Activated CD4-positive, alpha-beta T cell treated with anti-CD3 and anti-CD28 coated beads, Interleukin-2, amount 10 ng/mL, durations not matched to agents 7 days and 5 days (primary cell): ENCODE measurements around the gene CWC27. TPM values are rescaled to one million over a fixed set of nuclear protein-coding genes. Genes with fewer than 3 reads are reported as not detected.
"Not testable (repeated sequence)": the region's sequence is repeated elsewhere in the genome, so short reads cannot be mapped to it uniquely, and the experiment has no call there.

Source experiments
- CTCF ChIA-PET: fragments of 350-600 bp; sonication (Branson Sonifier 250); formaldehyde crosslinking; loops from one replicate; lab custom pipeline; 2021; ENCODE audit warnings: antibody characterized with exemption; lab: Charles Lee
- POLR2A ChIA-PET: fragments of 350-600 bp; sonication (Branson Sonifier 250); formaldehyde crosslinking; loops from one replicate; lab custom pipeline; 2021; ENCODE audit warnings: antibody characterized with exemption; lab: Charles Lee
- DNase-seq: peaks from one replicate; pipeline ENCODE4 v3.0.0-alpha.2; 2020
- H3K27ac Mint-ChIP-seq: one replicate; pipeline ENCODE4 v1.8.0; 2021; ENCODE audit warnings: mild to moderate bottlenecking, moderate library complexity, mixed read lengths
- H3K27me3 Mint-ChIP-seq: one replicate; pipeline ENCODE4 v1.8.0; 2021; ENCODE audit warnings: mixed read lengths
- H3K36me3 Mint-ChIP-seq: one replicate; pipeline ENCODE4 v1.8.0; 2021; ENCODE audit warnings: low read depth, mixed read lengths
- H3K4me1 Mint-ChIP-seq: one replicate; pipeline ENCODE4 v1.8.0; 2021; ENCODE audit warnings: mixed read lengths
- H3K4me3 Mint-ChIP-seq: one replicate; pipeline ENCODE4 v1.8.0; 2021; ENCODE audit warnings: mild to moderate bottlenecking, moderate library complexity, mixed read lengths
- H3K9me3 Mint-ChIP-seq: one replicate; pipeline ENCODE4 v1.8.0; 2021; ENCODE audit warnings: mixed read lengths
- total RNA-seq, 2 experiments: library from RNA; stranded (reverse); gene quantifications; one replicate each; pipeline ENCODE4 v1.2.3, GENCODE V29; 2021

The CWC27 gene
- total RNA-seq, 2 experiments from 2014 or later: 21.3 to 22.8 TPM

DNA sequence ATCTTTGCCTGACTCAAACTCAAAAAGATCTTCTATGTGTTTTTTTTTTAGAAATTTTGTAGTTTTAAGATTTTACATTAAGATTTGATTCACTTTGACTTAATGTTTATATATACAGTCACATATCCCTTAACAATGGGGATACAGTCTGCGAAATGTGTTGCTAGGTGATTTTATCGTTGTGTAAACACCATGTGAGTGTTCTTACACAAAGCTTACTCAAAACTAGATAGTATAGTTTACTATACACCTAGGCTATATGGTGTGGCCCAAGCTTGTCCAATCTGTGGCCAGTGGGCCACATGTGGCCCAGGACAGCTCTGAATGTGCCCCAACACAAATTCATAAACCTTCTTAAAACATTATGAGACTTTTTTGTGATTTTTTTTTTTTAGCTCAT is 131.9 kb downstream of the CWC27 start:
- no peaks in the 10 kb centered on the region for H3K4me1 Mint-ChIP-seq
- H3K9me3 Mint-ChIP-seq: peaks cover 12% of the 10 kb centered on the region
- H3K4me3 Mint-ChIP-seq: no peak overlapping the region
- POLR2A ChIA-PET: no interaction called here
- DNase-seq: no peak
- H3K27me3 Mint-ChIP-seq: no peaks in the 10 kb centered on the region
- H3K27ac Mint-ChIP-seq: no peak overlapping the region
- H3K36me3 Mint-ChIP-seq: peaks cover 10% of the 10 kb centered on the region
- CTCF ChIA-PET: no interaction called here

GRCh38 chr5:64907399-64907798 is 138.7 kb downstream of the CWC27 start:
- H3K4me3 Mint-ChIP-seq, DNase-seq, H3K4me1 Mint-ChIP-seq, POLR2A ChIA-PET, H3K9me3 Mint-ChIP-seq, H3K27me3 Mint-ChIP-seq, H3K27ac Mint-ChIP-seq, H3K36me3 Mint-ChIP-seq: not testable (repeated sequence)
- CTCF ChIA-PET: interaction anchor here (0.6 kb wide), 1 partner anchor 159 kb away, joined by 3 read pairs; no protein-coding TSS in a partner anchor

- CTCF ChIA-PET: interaction anchor here (0.7 kb wide), 1 partner anchor 103 kb away, joined by 3 read pairs; no protein-coding TSS in a partner anchor
- Mint-ChIP-seq H3K4me1 (no peaks in the 10 kb centered on the region), H3K36me3 (peaks cover 3% of the 10 kb centered on the region), H3K4me3 (no peak overlapping the region), H3K27ac (no peak overlapping the region), H3K27me3 (no peaks in the 10 kb centered on the region), H3K9me3 (peaks cover 2% of the 10 kb centered on the region)
- DNase-seq: no peak
- POLR2A ChIA-PET: no interaction called here
Observed at GRCh38 chr5:64914396-64914795, 145.7 kb downstream of the CWC27 start.

DNA sequence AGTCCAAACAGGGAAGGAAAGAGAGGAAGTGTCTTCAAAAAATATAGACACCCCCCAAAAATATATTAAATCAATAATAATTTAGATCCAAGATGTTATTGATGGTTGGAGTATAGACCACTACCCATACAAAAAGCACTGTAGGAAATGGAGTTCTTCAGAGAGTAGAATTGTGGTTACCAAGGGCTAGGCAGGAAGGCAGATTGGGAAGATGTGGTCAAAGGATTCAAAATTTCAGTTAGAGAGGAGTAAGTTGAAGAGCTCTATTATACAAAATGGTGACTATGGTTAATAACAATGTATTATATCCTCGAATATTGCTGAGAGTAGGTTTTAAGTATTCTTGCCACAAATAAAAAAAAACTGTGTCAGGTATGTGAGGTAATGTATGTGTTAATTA is 149.4 kb downstream of the CWC27 start:
- Mint-ChIP-seq H3K27me3 (no peaks in the 10 kb centered on the region), H3K9me3 (peaks cover 17% of the 10 kb centered on the region), H3K36me3 (peaks cover 26% of the 10 kb centered on the region), H3K27ac (no peak overlapping the region), H3K4me1 (no peaks in the 10 kb centered on the region), H3K4me3 (no peak overlapping the region)
- DNase-seq: no peak
- ChIA-PET POLR2A (no interaction called here), CTCF (no interaction called here)

DNA sequence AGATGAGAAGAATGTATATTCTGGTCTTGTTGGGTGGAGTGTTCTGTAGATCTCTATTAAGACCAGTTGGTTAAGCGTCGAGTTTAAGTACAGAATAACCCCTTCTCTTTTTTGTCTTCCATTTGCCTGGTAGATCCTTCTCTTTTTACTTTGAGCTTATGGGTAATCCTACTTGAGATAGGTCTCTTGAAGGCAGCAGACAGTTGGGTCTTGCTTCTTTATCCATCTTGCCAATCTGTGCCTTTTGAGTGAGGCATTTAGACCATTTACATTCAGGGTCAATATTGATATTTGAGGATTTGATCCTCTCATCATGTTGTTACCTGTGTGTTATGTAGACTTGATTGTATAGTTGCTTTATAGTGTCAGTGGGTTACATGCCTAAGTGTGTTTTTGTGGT is 152.7 kb downstream of the CWC27 start:
- no peak for DNase-seq
- no peak overlapping the region for H3K4me3 Mint-ChIP-seq
- POLR2A ChIA-PET: no interaction called here
- no peaks in the 10 kb centered on the region for H3K27me3 Mint-ChIP-seq
- no peak overlapping the region for H3K27ac Mint-ChIP-seq
- peaks cover 3% of the 10 kb centered on the region for H3K4me1 Mint-ChIP-seq
- H3K9me3 Mint-ChIP-seq: peaks cover 17% of the 10 kb centered on the region
- peaks cover 28% of the 10 kb centered on the region for H3K36me3 Mint-ChIP-seq
- CTCF ChIA-PET: interaction anchor here (1.2 kb wide), 1 partner anchor 10 kb away, joined by 3 read pairs; no protein-coding TSS in a partner anchor

DNA sequence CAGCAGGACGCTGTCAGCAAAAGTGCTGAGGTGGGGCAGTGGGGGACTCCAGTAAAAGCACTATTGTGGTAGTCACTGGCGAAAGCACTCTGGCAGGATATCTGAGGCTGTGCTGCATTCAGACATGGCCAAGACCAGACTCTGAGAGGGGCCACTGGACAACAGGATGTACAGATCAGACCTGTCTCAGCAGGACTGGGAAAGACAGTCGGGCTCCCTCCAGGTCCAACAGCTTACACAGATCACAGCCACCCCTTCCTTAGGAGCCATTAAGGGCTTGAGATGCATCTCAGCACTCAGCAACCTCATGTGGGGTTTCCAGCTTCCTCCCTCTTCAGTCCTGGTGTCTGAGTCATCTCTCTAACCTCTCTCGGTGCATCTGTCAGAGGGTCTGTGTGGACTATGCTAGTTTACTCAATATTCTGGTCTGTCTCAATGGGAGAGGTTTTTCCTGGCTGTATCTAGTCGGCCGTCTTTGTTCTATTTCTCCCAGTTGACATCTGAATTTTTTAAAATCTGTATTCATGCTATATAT is 154.5 kb downstream of the CWC27 start:
- H3K9me3 Mint-ChIP-seq: peaks cover 17% of the 10 kb centered on the region
- H3K27ac Mint-ChIP-seq: no peak overlapping the region
- ChIA-PET CTCF (interaction anchor here (0.6 kb wide), 1 partner anchor 36 kb away, joined by 3 read pairs; no protein-coding TSS in a partner anchor), POLR2A (no interaction called here)
- peaks cover 5% of the 10 kb centered on the region for H3K4me1 Mint-ChIP-seq
- H3K4me3 Mint-ChIP-seq: no peak overlapping the region
- no peak for DNase-seq
- peaks cover 32% of the 10 kb centered on the region for H3K36me3 Mint-ChIP-seq
- no peaks in the 10 kb centered on the region for H3K27me3 Mint-ChIP-seq

DNA sequence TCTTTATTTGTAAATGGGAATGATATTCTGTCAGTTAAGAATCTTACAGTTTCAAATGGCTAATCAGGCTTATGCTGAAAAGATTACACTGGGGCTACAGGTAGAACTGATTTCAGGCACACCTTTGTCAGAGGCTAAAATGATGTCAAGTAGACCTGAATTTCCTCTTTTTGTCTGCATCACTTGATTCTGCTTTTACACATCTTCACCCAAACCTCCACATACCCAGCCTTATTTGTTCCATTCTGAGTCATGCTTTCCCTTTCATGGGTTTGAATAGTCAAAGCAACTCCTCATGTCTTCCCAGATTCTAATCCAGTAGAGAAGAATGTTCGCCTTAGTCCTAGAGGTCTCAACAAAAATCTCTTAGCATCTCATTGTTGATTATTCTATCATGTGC is 156.4 kb downstream of the CWC27 start:
- Mint-ChIP-seq H3K27me3 (no peaks in the 10 kb centered on the region), H3K27ac (no peak overlapping the region), H3K36me3 (peaks cover 40% of the 10 kb centered on the region), H3K4me1 (peaks cover 9% of the 10 kb centered on the region), H3K9me3 (peaks cover 17% of the 10 kb centered on the region), H3K4me3 (no peak overlapping the region)
- ChIA-PET CTCF (no interaction called here), POLR2A (no interaction called here)
- no peak for DNase-seq

- H3K4me1 Mint-ChIP-seq: peaks cover 13% of the 10 kb centered on the region
- ChIA-PET CTCF (no interaction called here), POLR2A (no interaction called here)
- H3K9me3 Mint-ChIP-seq: no peaks in the 10 kb centered on the region
- no peak overlapping the region for H3K4me3 Mint-ChIP-seq
- H3K27me3 Mint-ChIP-seq: no peaks in the 10 kb centered on the region
- DNase-seq: no peak
- H3K36me3 Mint-ChIP-seq: peaks cover 12% of the 10 kb centered on the region
- H3K27ac Mint-ChIP-seq: no peak overlapping the region
Observed at GRCh38 chr5:64929833-64930232, 161.1 kb downstream of the CWC27 start.

- Mint-ChIP-seq H3K36me3 (peaks cover 12% of the 10 kb centered on the region), H3K9me3 (no peaks in the 10 kb centered on the region), H3K27ac (no peak overlapping the region), H3K27me3 (no peaks in the 10 kb centered on the region), H3K4me3 (no peak overlapping the region), H3K4me1 (peaks cover 10% of the 10 kb centered on the region)
- CTCF ChIA-PET: no interaction called here
- no peak for DNase-seq
- POLR2A ChIA-PET: no interaction called here
Observed at GRCh38 chr5:64930672-64931318, 162.1 kb downstream of the CWC27 start.

DNA sequence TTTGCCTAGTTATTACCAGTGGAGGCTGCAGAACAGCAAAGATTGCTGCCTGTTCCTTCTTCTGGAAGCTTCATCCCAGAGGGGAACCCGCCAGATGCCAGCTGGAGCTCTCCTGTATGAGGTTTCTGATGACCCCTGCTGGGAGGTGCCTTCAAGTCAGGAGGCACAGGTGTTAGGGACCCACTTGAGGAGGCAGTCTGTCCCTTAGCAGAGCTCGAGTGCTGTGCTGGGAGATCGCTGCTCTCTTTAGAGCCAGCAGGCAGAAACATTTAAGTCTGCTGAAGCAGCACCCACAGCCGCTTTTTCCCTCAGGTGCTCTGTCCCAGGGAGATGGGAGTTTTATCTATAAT is 170.7 kb downstream of the CWC27 start:
- POLR2A ChIA-PET, H3K36me3 Mint-ChIP-seq, H3K27me3 Mint-ChIP-seq, H3K4me3 Mint-ChIP-seq, H3K27ac Mint-ChIP-seq, H3K4me1 Mint-ChIP-seq, DNase-seq, H3K9me3 Mint-ChIP-seq: not testable (repeated sequence)
- CTCF ChIA-PET: interaction anchor here (0.6 kb wide), 1 partner anchor 47 kb away, joined by 4 read pairs; no protein-coding TSS in a partner anchor

DNA sequence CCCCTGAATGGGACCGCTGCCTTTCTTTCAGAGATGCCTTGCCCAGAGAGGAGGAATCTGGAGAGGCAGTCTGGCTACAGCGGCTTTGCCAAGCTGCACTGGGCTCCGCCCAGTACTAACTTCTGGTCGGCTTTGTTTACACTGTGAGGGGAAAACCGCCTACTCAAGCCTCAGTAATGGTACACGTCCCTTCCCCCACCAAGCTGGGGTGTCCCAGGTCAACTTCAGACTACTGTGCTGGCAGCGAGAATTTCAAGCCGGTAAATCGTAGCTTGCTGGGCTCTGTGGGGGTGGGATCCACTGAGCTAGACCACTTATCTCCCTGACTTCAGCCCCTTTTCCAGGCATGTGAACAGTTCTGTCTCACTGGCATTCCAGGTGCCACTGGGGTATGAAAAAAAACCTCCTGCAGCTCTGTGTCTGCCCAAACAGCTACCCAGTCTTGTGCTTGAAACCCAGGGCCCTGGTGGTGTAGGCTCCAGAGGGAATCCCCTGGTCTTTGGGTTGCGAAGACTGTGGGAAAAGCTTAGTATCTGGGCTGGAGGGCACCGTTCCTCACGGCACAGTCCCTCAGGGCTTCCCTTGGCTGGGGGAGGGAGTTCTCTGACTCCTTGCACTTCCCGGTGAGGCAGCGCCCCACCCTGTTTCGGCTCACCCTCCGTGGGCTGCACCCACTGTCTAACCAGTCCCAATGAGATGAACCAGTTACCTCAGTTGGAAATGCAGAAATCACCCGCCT is 171.2 kb downstream of the CWC27 start:
- H3K27me3 Mint-ChIP-seq: no peaks in the 10 kb centered on the region
- H3K27ac Mint-ChIP-seq: no peak overlapping the region
- no peak overlapping the region for H3K4me3 Mint-ChIP-seq
- CTCF ChIA-PET: no interaction called here
- H3K9me3 Mint-ChIP-seq: peaks cover 8% of the 10 kb centered on the region
- H3K4me1 Mint-ChIP-seq: no peaks in the 10 kb centered on the region
- H3K36me3 Mint-ChIP-seq: peaks cover 8% of the 10 kb centered on the region
- POLR2A ChIA-PET: interaction anchor here (0.7 kb wide), 1 partner anchor 209 kb away, joined by 4 read pairs; no protein-coding TSS in a partner anchor
- DNase-seq: no peak

- CTCF ChIA-PET: no interaction called here
- no peaks in the 10 kb centered on the region for H3K27me3 Mint-ChIP-seq
Observed at GRCh38 chr5:64942460-64942859, 173.7 kb downstream of the CWC27 start.

GRCh38 chr5:64944868-64945267 is 176.1 kb downstream of the CWC27 start:
- Mint-ChIP-seq H3K27ac (no peak overlapping the region), H3K27me3 (no peaks in the 10 kb centered on the region), H3K36me3 (no peaks in the 10 kb centered on the region), H3K9me3 (no peaks in the 10 kb centered on the region), H3K4me3 (no peak overlapping the region), H3K4me1 (no peaks in the 10 kb centered on the region)
- POLR2A ChIA-PET: no interaction called here
- CTCF ChIA-PET: no interaction called here
- no peak for DNase-seq

More at GRCh38 chr5:64942460-64942859, 173.7 kb downstream of the CWC27 start:
- Mint-ChIP-seq H3K36me3 (peaks cover under 1% of the 10 kb centered on the region), H3K27ac (no peak overlapping the region), H3K4me1 (no peaks in the 10 kb centered on the region), H3K9me3 (peaks cover 1% of the 10 kb centered on the region), H3K4me3 (no peak overlapping the region)
- DNase-seq: no peak
- POLR2A ChIA-PET: no interaction called here
